HL-60/S4 (cell line): Measurements from ENCODE around the gene CEP83.
"Not testable (repeated sequence)": the region's sequence is repeated elsewhere in the genome, so short reads cannot be mapped to it uniquely, and the experiment has no call there.

ENCODE experiments used
- in situ Hi-C: fragments of 300-500 bp; cut with MboI; formaldehyde crosslinking; loops from 2 replicates; pipeline ENCODE4 v1.14.3; 2022; ENCODE audit warnings: low sequenced_read_pairs

The CEP83 gene, protein sequence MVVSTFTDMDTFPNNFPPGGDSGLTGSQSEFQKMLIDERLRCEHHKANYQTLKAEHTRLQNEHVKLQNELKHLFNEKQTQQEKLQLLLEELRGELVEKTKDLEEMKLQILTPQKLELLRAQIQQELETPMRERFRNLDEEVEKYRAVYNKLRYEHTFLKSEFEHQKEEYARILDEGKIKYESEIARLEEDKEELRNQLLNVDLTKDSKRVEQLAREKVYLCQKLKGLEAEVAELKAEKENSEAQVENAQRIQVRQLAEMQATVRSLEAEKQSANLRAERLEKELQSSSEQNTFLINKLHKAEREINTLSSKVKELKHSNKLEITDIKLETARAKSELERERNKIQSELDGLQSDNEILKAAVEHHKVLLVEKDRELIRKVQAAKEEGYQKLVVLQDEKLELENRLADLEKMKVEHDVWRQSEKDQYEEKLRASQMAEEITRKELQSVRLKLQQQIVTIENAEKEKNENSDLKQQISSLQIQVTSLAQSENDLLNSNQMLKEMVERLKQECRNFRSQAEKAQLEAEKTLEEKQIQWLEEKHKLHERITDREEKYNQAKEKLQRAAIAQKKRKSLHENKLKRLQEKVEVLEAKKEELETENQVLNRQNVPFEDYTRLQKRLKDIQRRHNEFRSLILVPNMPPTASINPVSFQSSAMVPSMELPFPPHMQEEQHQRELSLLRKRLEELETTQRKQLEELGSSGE

DNA sequence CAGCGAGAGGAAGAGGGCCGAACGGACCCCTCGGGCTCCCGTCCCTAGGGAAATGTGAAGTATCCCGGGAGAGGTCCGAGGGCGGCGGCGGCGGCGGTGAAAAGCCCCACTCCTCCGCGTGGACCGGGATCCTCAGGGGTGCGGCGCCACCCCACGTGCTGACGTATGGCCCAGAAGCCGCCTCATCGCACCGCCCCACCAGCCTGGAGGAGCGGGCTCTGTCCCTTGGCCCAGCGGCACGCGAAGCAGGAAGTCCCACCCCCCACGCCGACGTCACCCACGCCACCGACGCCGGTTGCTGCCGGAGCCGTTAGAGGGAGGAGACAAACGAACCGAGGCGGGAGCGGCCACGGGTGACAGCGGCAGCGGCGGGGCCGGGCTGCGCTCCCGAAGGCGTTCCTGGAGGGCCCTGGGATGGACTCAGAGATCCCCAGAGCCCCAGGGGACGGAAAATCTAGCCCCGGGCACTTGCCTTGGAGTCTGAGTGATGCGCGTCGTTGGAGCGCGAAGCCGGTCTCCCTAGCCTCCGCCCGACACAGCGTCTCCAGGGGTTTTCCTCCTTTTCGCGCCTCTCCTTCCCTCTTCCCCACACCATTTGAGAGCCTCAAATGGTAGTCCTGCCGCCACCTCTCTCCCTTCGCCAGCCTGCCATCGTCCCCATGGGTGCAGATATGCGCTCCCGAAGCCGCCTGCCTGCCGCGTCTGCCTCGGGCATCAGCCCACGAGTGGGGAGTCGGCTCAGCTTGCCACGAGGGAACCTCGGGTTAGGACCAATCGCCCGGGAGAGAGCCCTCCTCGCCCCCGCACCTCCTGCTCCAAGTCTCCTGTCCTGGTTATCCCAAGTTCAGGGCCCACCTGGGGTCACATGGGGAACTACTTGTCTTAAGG, at the start of gene CEP83:
Gene CEP83 (minus strand): TSS at position 140 of the 888 bp plus-strand sequence. CDS start 47,377 bp downstream, outside the sequence.
- in situ Hi-C loops, result no loop called here

- in situ Hi-C loops, result no loop called here
Observed at GRCh38 chr12:94509317-94509716, 49.6 kb upstream of the CEP83 start.

DNA sequence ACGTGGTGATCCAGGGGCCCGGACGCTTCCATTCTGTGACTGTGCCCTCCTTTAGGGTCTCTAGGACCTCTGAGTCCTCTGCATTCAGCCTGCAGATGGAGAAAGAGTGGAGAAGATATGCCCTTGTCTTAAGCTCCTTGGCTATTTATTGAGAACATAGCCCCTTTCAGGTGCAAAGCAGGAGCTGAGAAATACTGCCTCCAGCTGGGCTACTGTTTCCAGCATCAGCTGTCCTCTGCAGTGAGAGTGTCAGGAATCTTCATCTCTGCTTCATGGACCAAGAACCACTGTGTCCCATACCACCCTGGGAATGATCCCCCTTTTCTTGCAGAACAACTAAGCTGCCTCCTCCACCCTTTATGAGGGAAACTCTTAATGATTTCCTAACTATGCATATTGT, 47.8 kb upstream of the CEP83 start:
- in situ Hi-C loops, result no loop called here

DNA sequence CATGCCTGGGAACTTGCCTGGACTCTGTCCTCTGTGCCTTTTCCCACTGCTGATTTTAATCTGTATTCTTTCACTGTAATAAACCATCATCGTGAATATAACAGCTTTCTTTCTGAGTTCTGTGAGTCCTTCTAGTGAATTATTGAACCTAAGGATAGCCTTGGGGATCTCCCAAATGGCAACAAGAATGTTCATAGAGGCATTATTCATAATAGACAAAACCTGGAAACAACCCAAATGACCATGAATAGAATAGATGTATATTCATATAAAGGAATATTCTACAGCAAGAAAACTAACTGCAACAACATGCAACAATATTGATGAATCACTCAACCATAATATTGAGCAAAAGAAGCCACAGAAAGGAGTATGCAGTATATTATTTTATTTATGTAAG, 44.7 kb upstream of the CEP83 start:
- in situ Hi-C loops, result no loop called here

DNA sequence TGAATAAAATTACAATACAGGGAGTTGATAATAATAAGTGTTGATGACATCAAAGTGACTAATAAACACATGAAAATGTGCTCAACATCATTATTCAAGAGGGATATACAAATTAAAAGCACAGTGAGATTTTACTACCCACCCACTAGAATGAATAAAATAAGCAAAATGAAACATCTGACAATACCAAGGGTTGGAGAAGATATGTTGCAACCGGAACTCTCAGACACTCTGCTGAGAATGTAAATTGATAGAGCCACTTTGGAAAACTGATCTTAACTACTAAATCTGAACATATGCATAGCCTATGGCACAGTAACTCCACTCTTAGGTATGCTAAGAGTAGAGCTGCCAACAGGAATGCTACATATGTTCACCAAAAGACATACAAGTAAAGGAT, 44.0 kb upstream of the CEP83 start:
- in situ Hi-C loops, result no loop called here

GRCh38 chr12:94500831-94501567, 41.3 kb upstream of the CEP83 start:
- in situ Hi-C loops, result no loop called here

GRCh38 chr12:94498698-94499097, 39.0 kb upstream of the CEP83 start:
- in situ Hi-C loops, result no loop called here

DNA sequence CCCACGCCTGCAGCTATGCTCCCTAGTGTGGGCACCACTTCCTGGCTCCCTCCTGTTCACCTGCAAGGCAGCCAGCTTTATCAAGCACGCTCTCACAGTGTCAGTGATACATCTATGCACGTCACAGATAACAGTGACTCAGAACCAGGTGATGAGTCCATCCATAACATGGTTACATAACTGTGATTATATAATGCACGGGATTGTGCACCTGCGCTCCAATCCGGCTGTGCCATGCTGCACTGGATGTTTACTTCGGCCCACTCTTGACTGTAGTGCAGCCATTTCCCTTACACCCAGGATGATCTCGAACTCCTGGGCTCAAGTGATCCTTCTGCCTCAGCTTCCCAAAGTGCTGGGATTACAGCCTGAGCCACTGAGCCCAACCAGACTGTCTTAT, 38.4 kb upstream of the CEP83 start:
- in situ Hi-C loops, result no loop called here

GRCh38 chr12:94495445-94496115, 35.9 kb upstream of the CEP83 start:
- in situ Hi-C loops, result no loop called here

DNA sequence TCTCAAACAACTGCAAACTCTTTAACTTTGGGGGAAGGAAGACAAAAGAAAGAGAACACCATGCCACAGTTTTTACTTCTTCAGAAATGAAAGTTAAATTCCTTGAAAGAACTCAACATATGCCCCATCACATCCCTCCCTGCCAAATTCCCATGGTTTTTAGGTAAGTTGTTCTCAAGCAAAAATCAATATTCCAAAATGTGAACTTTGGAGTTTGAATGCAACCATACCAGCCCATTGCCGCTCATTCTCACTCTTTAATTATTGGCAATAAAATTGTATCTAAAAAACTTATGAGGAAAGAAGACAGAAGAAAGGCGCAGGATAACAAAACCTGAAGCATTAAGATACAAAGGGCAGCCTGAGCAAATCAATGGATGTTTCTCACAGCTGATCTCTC, 31.8 kb upstream of the CEP83 start:
- in situ Hi-C loops, result no loop called here

DNA sequence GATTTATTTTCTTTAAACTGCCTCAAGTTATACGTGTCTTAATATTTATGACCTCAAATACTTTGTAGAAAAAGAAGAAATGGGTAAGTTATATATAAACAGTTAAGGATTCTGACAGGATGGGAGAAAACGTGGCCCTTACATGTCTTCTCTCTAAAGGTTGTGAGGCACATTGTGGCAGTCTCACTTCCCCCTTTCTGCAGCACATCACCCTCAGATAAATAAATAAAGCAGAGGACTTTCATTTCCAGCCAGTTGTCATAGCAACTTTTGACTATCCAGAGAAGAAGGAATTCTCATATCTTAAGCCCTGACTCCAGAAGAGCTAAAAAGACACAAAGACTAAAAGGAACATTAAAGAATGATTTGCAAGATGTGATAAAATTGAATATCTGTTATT, 28.8 kb upstream of the CEP83 start:
- in situ Hi-C loops, result no loop called here

DNA sequence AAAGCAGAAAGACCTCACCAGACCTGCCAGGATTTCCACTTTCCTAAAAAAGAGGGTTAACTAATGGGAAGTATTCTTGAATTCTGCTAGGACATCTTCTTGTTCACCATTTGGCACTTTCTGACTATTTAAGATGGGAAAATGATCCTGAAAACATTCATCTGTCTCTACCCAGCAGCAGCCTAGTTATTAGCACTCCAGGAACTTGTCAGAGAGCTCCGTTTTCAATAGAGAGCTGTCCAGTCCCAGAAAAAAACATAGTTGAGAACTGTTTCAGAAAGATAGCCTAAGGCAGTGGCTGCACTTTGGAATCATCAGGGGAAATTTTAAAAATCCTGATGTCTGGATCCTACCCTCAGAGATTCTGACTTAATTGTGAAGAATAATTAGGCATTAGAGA, 22.1 kb upstream of the CEP83 start:
- in situ Hi-C loops, result no loop called here

DNA sequence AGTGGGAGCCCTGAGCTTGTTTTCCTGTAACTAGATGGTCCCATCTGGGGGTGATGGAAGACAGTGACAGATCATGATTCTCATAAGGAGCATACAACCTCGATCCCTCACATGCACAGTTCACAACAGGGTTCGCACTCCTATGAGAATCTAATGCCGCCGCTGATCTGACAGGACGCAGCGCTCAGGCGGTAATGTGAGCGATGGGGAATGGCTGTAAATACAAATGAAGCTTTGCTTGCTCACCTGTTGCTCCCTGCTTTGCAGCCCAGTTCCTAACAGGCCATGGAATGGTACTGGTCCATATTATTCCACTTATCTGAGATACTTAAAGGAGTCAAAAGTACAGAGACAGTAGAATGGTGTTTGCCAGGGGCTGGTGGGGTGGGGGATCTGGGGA, 9.9 kb upstream of the CEP83 start:
- in situ Hi-C loops, result no loop called here

GRCh38 chr12:94460616-94460959, 921 bp upstream of the CEP83 start:
- in situ Hi-C loops, result no loop called here

GRCh38 chr12:94458877-94459727, 565 bp downstream of the CEP83 start:
- in situ Hi-C loops, result no loop called here

- in situ Hi-C loops, result no loop called here
Observed at GRCh38 chr12:94457311-94457710, 2.4 kb downstream of the CEP83 start.

- in situ Hi-C loops, result not testable (repeated sequence)
Observed at GRCh38 chr12:94454318-94454717, 5.3 kb downstream of the CEP83 start.

GRCh38 chr12:94445662-94446061, 14.0 kb downstream of the CEP83 start:
- in situ Hi-C loops, result no loop called here

- in situ Hi-C loops, result no loop called here
Observed at GRCh38 chr12:94437303-94437702, 22.4 kb downstream of the CEP83 start.
